CD4-positive, alpha-beta memory T cell (primary cell): ENCODE results near the gene TAF3. TPM values are rescaled to one million over a fixed set of nuclear protein-coding genes. Genes with fewer than 3 reads are reported as not detected.
A peak's percentile ranks its signal among the peaks of the same experiment; 100 is the strongest.
"Not testable (repeated sequence)": the region's sequence is repeated elsewhere in the genome, so short reads cannot be mapped to it uniquely, and the experiment has no call there.

ENCODE experiments used
- CTCF ChIA-PET: fragments of 350-600 bp; sonication (Branson Sonifier 250); formaldehyde crosslinking; loops from one replicate; lab custom pipeline; 2021; ENCODE audit warnings: inconsistent platforms; ENCODE audit not compliant: partially characterized antibody; lab: Charles Lee
- POLR2A ChIA-PET: fragments of 350-600 bp; sonication (Branson Sonifier 250); formaldehyde crosslinking; loops from one replicate; lab custom pipeline; 2021; ENCODE audit not compliant: partially characterized antibody; lab: Charles Lee
- DNase-seq, 5 donors: peaks; one replicate each; pipeline versions ENCODE4 v3.0.0 to v3.0.0-alpha.2; 2020 to 2022; ENCODE audit warnings: mixed read lengths in 1 of 5
- H3K27ac ChIP-seq: one replicate; pipeline ENCODE4 v1.7.0; 2013; ENCODE audit warnings: low read depth, low read length
- H3K27me3 ChIP-seq: 2 replicates; pipeline ENCODE4 v1.7.0; 2013; ENCODE audit warnings: mild to moderate bottlenecking, low read length, moderate library complexity; ENCODE audit not compliant: insufficient read depth
- H3K36me3 ChIP-seq: 2 replicates; pipeline ENCODE4 v1.7.0; 2013; ENCODE audit warnings: mild to moderate bottlenecking, low read length, moderate library complexity; ENCODE audit not compliant: insufficient read depth
- H3K4me1 ChIP-seq: 2 replicates; pipeline ENCODE4 v1.7.0; 2013; ENCODE audit warnings: mild to moderate bottlenecking, low read length, moderate library complexity; ENCODE audit not compliant: insufficient read depth
- H3K4me3 ChIP-seq, 2 donors: one replicate each; pipeline ENCODE4 v1.7.0; 2013; ENCODE audit warnings: low read length in 2 of 2, mild to moderate bottlenecking in 1 of 2
- H3K9me3 ChIP-seq, 2 donors: one replicate each; pipeline ENCODE4 v1.7.0; 2013; ENCODE audit warnings: low read length in 2 of 2, control low read depth in 1 of 2; ENCODE audit not compliant: control insufficient read depth in 1 of 2
- H3K27ac Mint-ChIP-seq, 7 donors: one replicate each; pipeline ENCODE4 v1.8.0; 2020 to 2021; ENCODE audit warnings: mixed read lengths in 7 of 7, mild to moderate bottlenecking in 6 of 7, inconsistent platforms in 3 of 7, moderate library complexity in 3 of 7
- H3K27me3 Mint-ChIP-seq, 2 donors: one replicate each; pipeline ENCODE4 v1.8.0; 2020 to 2021; ENCODE audit warnings: mixed read lengths in 2 of 2
- H3K36me3 Mint-ChIP-seq, 2 donors: one replicate each; pipeline ENCODE4 v1.8.0; 2020 to 2021; ENCODE audit warnings: mixed read lengths in 2 of 2, inconsistent platforms in 1 of 2, mild to moderate bottlenecking in 1 of 2
- H3K4me1 Mint-ChIP-seq, 4 donors: one replicate each; pipeline ENCODE4 v1.8.0; 2020 to 2021; ENCODE audit warnings: mixed read lengths in 4 of 4, mild to moderate bottlenecking in 1 of 4
- H3K4me3 Mint-ChIP-seq, 8 donors: one replicate each; pipeline ENCODE4 v1.8.0; 2020 to 2021; ENCODE audit warnings: mixed read lengths in 8 of 8, mild to moderate bottlenecking in 7 of 8, moderate library complexity in 6 of 8, inconsistent platforms in 3 of 8
- H3K9me3 Mint-ChIP-seq, 8 donors: one replicate each; pipeline ENCODE4 v1.8.0; 2020 to 2021; ENCODE audit warnings: mixed read lengths in 8 of 8, mild to moderate bottlenecking in 5 of 8, inconsistent platforms in 3 of 8, moderate library complexity in 1 of 8
- intact Hi-C: fragments of 100-400 bp; cut with micrococcal nuclease; formaldehyde crosslinking; loops from one replicate; pipeline ENCODE4 v1.15.1; 2023
- polyA plus RNA-seq, 2 donors: library from polyadenylated mRNA; unstranded; fragments of 300-500 nt; fragmentation: Illumina TruSeq; gene quantifications; one replicate each; pipeline ENCODE4 v1.2.3, GENCODE V29; 2021
- total RNA-seq, 2 experiments: library from RNA; stranded (reverse); gene quantifications; one replicate each; pipeline ENCODE4 v1.2.3, GENCODE V29; 2021

Gene TAF3
- total and polyA plus RNA-seq, 4 experiments from 2014 or later = 3.0 to 21.8 (median 18.5) TPM

DNA sequence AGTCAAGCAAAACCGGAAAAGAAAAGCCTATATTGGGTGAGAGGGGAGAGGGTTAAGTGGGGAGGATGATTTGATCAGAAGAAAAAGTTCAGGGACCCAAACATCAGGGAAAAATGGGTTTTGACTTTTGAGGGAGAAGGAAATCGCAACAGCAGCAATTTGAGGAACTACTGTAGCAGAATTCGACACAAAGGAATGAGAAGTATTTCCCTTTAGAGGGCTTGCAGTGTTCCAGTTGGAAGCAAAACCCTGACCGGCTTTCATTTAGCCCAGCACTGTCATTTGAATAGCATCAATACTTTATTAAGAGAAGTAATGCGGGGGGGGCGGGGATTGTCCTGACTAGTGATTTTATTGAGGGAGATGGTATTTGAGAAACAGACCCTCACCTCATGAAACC is 199.0 kb downstream of the TAF3 start:
- Mint-ChIP-seq H3K27ac (no peak overlapping the region), H3K36me3 (peaks cover 25 to 31% of the 10 kb centered on the region in 2 donors), H3K4me1 (peaks cover 0 to 4% (median 0%) of the 10 kb centered on the region in 4 donors), H3K4me3 (no peak overlapping the region), H3K27me3 (peaks cover 1% of the 10 kb centered on the region in 2 donors), H3K9me3 (no peaks in the 10 kb centered on the region)
- Histone ChIP-seq H3K4me1 (no peaks in the 10 kb centered on the region), H3K27ac (no peak overlapping the region), H3K9me3 (no peaks in the 10 kb centered on the region), H3K36me3 (peaks cover 12% of the 10 kb centered on the region), H3K27me3 (no peaks in the 10 kb centered on the region), H3K4me3 (no peak overlapping the region)
- no peak for DNase-seq
- ChIA-PET CTCF (no interaction called here), POLR2A (no interaction called here)
- intact Hi-C loops = no loop called here

- intact Hi-C loops = no loop called here
- Histone ChIP-seq H3K4me3 (no peak overlapping the region), H3K4me1 (no peaks in the 10 kb centered on the region), H3K36me3 (no peaks in the 10 kb centered on the region), H3K9me3 (no peaks in the 10 kb centered on the region), H3K27ac (no peak overlapping the region), H3K27me3 (no peaks in the 10 kb centered on the region)
- ChIA-PET POLR2A (no interaction called here), CTCF (no interaction called here)
- H3K27ac Mint-ChIP-seq = no peak overlapping the region
- no peaks in the 10 kb centered on the region for H3K9me3 Mint-ChIP-seq
- H3K4me1 Mint-ChIP-seq = peaks cover 4 to 8% (median 6%) of the 10 kb centered on the region in 4 donors
- no peak overlapping the region for H3K4me3 Mint-ChIP-seq
- H3K27me3 Mint-ChIP-seq = peaks cover 9 to 14% of the 10 kb centered on the region in 2 donors
- no peaks in the 10 kb centered on the region for H3K36me3 Mint-ChIP-seq
- no peak for DNase-seq
Measured at GRCh38 chr10:8023321-8023720, 205.0 kb downstream of the TAF3 start.

DNA sequence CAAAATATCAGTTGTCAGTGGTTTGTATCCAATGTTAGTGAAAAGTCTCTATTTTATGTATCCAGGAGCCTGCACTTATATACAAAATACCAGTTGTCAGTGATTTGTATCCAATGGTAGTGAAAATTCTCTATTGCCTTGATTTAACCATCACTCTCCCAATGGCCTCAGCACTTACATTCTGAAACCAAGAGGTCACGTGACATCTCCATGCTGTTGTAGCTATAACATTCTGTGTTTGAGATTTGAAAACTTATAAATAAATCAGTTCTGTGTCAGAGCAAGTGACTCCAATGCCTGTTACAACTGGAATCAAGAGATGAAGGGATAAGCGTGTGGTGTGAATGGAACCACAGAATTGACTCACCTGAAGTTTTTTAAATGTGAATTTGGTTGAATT is 205.5 kb downstream of the TAF3 start:
- H3K4me3 Mint-ChIP-seq = no peak overlapping the region
- no peaks in the 10 kb centered on the region for H3K27me3 ChIP-seq
- no peaks in the 10 kb centered on the region for H3K36me3 Mint-ChIP-seq
- no peak overlapping the region for H3K27ac Mint-ChIP-seq
- H3K4me3 ChIP-seq = no peak overlapping the region
- ChIA-PET POLR2A (no interaction called here), CTCF (no interaction called here)
- H3K4me1 Mint-ChIP-seq = peaks cover 4 to 8% (median 4%) of the 10 kb centered on the region in 4 donors
- no peaks in the 10 kb centered on the region for H3K4me1 ChIP-seq
- no peaks in the 10 kb centered on the region for H3K9me3 Mint-ChIP-seq
- no peak overlapping the region for H3K27ac ChIP-seq
- peaks cover 10 to 15% of the 10 kb centered on the region in 2 donors for H3K27me3 Mint-ChIP-seq
- H3K9me3 ChIP-seq = no peaks in the 10 kb centered on the region
- H3K36me3 ChIP-seq = no peaks in the 10 kb centered on the region
- intact Hi-C loops = no loop called here
- no peak for DNase-seq

- no peaks in the 10 kb centered on the region for H3K9me3 Mint-ChIP-seq
- POLR2A ChIA-PET = no interaction called here
- intact Hi-C loops = no loop called here
- H3K4me3 Mint-ChIP-seq = peak overlapping the region; percentile 65 to 84 (median 75)
- Histone ChIP-seq H3K4me1 (no peaks in the 10 kb centered on the region), H3K9me3 (no peaks in the 10 kb centered on the region), H3K4me3 (no peak overlapping the region), H3K27ac (no peak overlapping the region), H3K36me3 (no peaks in the 10 kb centered on the region), H3K27me3 (no peaks in the 10 kb centered on the region)
- H3K27me3 Mint-ChIP-seq = peaks cover 13 to 18% of the 10 kb centered on the region in 2 donors
- H3K27ac Mint-ChIP-seq = peak overlapping the region in 3 of 7 donors; percentile 7 to 56 (median 17)
- DNase-seq = no peak
- CTCF ChIA-PET = no interaction called here
- peaks cover 4 to 8% (median 4%) of the 10 kb centered on the region in 4 donors for H3K4me1 Mint-ChIP-seq
- no peaks in the 10 kb centered on the region for H3K36me3 Mint-ChIP-seq
Measured at GRCh38 chr10:8026349-8027259, 208.3 kb downstream of the TAF3 start.

- H3K4me3 ChIP-seq, H3K27ac Mint-ChIP-seq, H3K36me3 ChIP-seq, intact Hi-C loops, CTCF ChIA-PET, H3K9me3 Mint-ChIP-seq, DNase-seq, H3K9me3 ChIP-seq, H3K36me3 Mint-ChIP-seq, H3K4me3 Mint-ChIP-seq, H3K27ac ChIP-seq: not testable (repeated sequence)
- H3K27me3 Mint-ChIP-seq = peaks cover 32 to 35% of the 10 kb centered on the region in 2 donors
- peaks cover 8 to 26% (median 11%) of the 10 kb centered on the region in 4 donors for H3K4me1 Mint-ChIP-seq
- H3K4me1 ChIP-seq = peaks cover 23% of the 10 kb centered on the region
- POLR2A ChIA-PET = interaction anchor here (0.6 kb wide), 1 partner anchor 260 kb away, joined by 4 read pairs; no protein-coding TSS in a partner anchor
- H3K27me3 ChIP-seq = peaks cover 35% of the 10 kb centered on the region
Measured at GRCh38 chr10:8031211-8031610, 212.9 kb downstream of the TAF3 start.

- no peaks in the 10 kb centered on the region for H3K9me3 ChIP-seq
- Mint-ChIP-seq H3K27ac (peak overlapping the region in 1 of 7 donors; percentile 45), H3K9me3 (peaks cover 0 to 13% (median 1%) of the 10 kb centered on the region in 8 donors), H3K27me3 (peaks cover 34 to 35% of the 10 kb centered on the region in 2 donors), H3K4me3 (peak overlapping the region in 1 of 8 donors; percentile 40), H3K36me3 (peaks cover 0 to 3% of the 10 kb centered on the region in 2 donors), H3K4me1 (peaks cover 8 to 26% (median 11%) of the 10 kb centered on the region in 4 donors)
- H3K27me3 ChIP-seq = peaks cover 47% of the 10 kb centered on the region
- H3K4me3 ChIP-seq = no peak overlapping the region
- H3K4me1 ChIP-seq = peaks cover 34% of the 10 kb centered on the region
- no peak overlapping the region for H3K27ac ChIP-seq
- ChIA-PET CTCF (interaction anchor here (1.1 kb wide), 1 partner anchor 20 kb away, joined by 3 read pairs; no protein-coding TSS in a partner anchor), POLR2A (interaction anchor here (0.6 kb wide), 1 partner anchor 17 kb away, joined by 3 read pairs; no protein-coding TSS in a partner anchor)
- no peak for DNase-seq
- intact Hi-C loops = no loop called here
- H3K36me3 ChIP-seq = no peaks in the 10 kb centered on the region
Measured at GRCh38 chr10:8032558-8032957, 214.3 kb downstream of the TAF3 start.

DNA sequence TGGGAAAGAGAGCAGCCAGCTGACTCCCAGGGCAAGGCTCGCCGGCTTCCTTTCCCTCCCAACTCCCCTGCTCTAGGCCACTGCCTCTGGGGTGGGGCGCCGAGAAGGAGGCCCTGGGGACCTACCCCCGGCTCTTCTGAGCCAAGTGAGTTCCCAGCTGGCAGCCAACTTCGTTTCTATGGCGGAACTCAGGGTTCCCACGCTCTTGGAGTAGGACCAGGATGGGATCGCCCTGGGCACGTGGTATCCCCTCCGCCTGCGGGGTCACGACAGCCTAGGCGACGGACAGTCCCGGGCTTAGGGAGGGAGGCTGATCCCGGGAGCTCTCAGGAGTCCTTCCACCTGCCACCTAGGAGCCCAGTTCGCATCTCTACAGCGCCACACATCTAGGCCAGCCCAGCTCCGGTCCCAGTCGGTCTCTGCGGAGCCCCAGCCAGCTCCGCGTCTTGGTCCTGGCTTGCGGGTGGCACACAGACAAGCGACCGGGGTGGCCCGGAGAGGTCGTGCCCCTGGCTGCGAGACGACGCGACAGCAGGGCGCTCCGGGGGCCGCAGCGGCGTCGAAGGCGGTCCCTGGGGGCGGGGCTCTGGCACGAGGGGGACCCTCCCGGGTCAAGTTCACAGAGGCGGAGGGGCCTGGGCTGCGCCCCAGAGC is 215.6 kb downstream of the TAF3 start:
- Histone ChIP-seq H3K27me3 (peaks cover 59% of the 10 kb centered on the region), H3K4me1 (peaks cover 40% of the 10 kb centered on the region), H3K9me3 (no peaks in the 10 kb centered on the region), H3K36me3 (no peaks in the 10 kb centered on the region), H3K27ac (no peak overlapping the region), H3K4me3 (no peak overlapping the region)
- intact Hi-C loops = no loop called here
- DNase-seq = peak in 1 of 5 donors; percentile 3
- H3K27ac Mint-ChIP-seq = peak overlapping the region in 1 of 7 donors; percentile 55
- ChIA-PET CTCF (interaction anchor here (1.1 kb wide), 1 partner anchor 19 kb away, joined by 3 read pairs; no protein-coding TSS in a partner anchor), POLR2A (interaction anchor here (1.0 kb wide), 1 partner anchor 12 kb away, joined by 5 read pairs; no protein-coding TSS in a partner anchor)
- H3K36me3 Mint-ChIP-seq = peaks cover 0 to 3% of the 10 kb centered on the region in 2 donors
- H3K27me3 Mint-ChIP-seq = peaks cover 42 to 44% of the 10 kb centered on the region in 2 donors
- H3K4me1 Mint-ChIP-seq = peaks cover 12 to 36% (median 16%) of the 10 kb centered on the region in 4 donors
- peak overlapping the region in 5 of 8 donors; percentile 7 to 63 (median 54) for H3K4me3 Mint-ChIP-seq
- H3K9me3 Mint-ChIP-seq = peaks cover 0 to 24% (median 8%) of the 10 kb centered on the region in 8 donors
